Stimulated activated CD8-positive, alpha-beta memory T cell treated with anti-CD3 and anti-CD28 coated beads, Interleukin-7, amount 100 ng/mL, for 1 hour (primary cell): ENCODE measurements around the gene TBX4.

ENCODE experiments used
- DNase-seq, 2 donors: peaks; one replicate each; pipeline ENCODE4 v3.0.0-alpha.2; 2020; ENCODE audit warnings: low read depth in 2 of 2

Gene TBX4

GRCh38 chr17:61465550-61466237 lies 13.5 kb downstream of the TBX4 start:
- no peak for DNase-seq

- no peak for DNase-seq
These were observed 14.0 kb downstream of the TBX4 start for GRCh38 chr17:61466246-61466645.

- no peak for DNase-seq
These were observed 15.4 kb downstream of the TBX4 start for GRCh38 chr17:61467416-61468262.

GRCh38 chr17:61468263-61468907 lies 16.2 kb downstream of the TBX4 start:
- no peak for DNase-seq

- no peak for DNase-seq
These were observed 17.3 kb downstream of the TBX4 start for GRCh38 chr17:61469474-61469873.

GRCh38 chr17:61469949-61470348 lies 17.7 kb downstream of the TBX4 start:
- DNase-seq = no peak

GRCh38 chr17:61470530-61471136 lies 18.4 kb downstream of the TBX4 start:
- DNase-seq = no peak

- no peak for DNase-seq
These were observed 22.2 kb downstream of the TBX4 start for GRCh38 chr17:61474235-61474927.

- DNase-seq = no peak
These were observed 22.7 kb downstream of the TBX4 start for GRCh38 chr17:61474934-61475333.

- DNase-seq = no peak
These were observed 23.5 kb downstream of the TBX4 start for GRCh38 chr17:61475726-61476125.

GRCh38 chr17:61476476-61477203 lies 24.4 kb downstream of the TBX4 start:
- DNase-seq = no peak

- no peak for DNase-seq
These were observed 25.1 kb downstream of the TBX4 start for GRCh38 chr17:61477204-61477834.

GRCh38 chr17:61478026-61478789 lies 26.0 kb downstream of the TBX4 start:
- DNase-seq = no peak

- DNase-seq = no peak
These were observed 26.7 kb downstream of the TBX4 start for GRCh38 chr17:61478790-61479492.

- DNase-seq = no peak
These were observed 27.5 kb downstream of the TBX4 start for GRCh38 chr17:61479493-61480413.

GRCh38 chr17:61480414-61480807 lies 28.2 kb downstream of the TBX4 start:
- no peak for DNase-seq

GRCh38 chr17:61481421-61481820 lies 29.2 kb downstream of the TBX4 start:
- no peak for DNase-seq

GRCh38 chr17:61482467-61482866 lies 30.2 kb downstream of the TBX4 start:
- DNase-seq = no peak
